Hepatocyte (in vitro differentiated cells): ENCODE results near the gene CDH15.
A peak's percentile ranks its signal among the peaks of the same experiment; 100 is the strongest.

Source experiments
- CTCF ChIP-seq: fragments of 200-600 bp; sonication (generic); IDR thresholded peaks from 2 replicates; pipeline ENCODE4 v1.5.1; 2016; ENCODE audit warnings: antibody characterized with exemption, mild to moderate bottlenecking; ENCODE audit not compliant: poor library complexity
- EZH2 ChIP-seq: fragments of 200-600 bp; sonication (generic); IDR thresholded peaks from 2 replicates; pipeline ENCODE4 v1.6.1; 2016; ENCODE audit warnings: antibody characterized with exemption, mild to moderate bottlenecking, borderline replicate concordance
- EZH2phosphoT487 ChIP-seq: fragments of 200-600 bp; sonication (generic); IDR thresholded peaks from one replicate; pipeline ENCODE4 v1.6.1; 2018; ENCODE audit warnings: antibody characterized with exemption, mild to moderate bottlenecking, low read depth, moderate library complexity; ENCODE audit not compliant: unreplicated experiment, severe bottlenecking

GRCh38 chr16:89170346-89171215 is 967 bp upstream of the CDH15 start:
- TF ChIP-seq CTCF (peak; percentile 9), EZH2 (no peak), EZH2phosphoT487 (no peak)
